Loucy (cell line): Measurements from ENCODE around the gene TRUB2.

Experiments used
- H2AFZ ChIP-seq: fragments of 200-600 bp; sonication (generic); 2 replicates; pipeline ENCODE4 v1.6.0; 2016; ENCODE audit warnings: antibody characterized with exemption, mild to moderate bottlenecking, low read length, moderate library complexity
- H3F3A ChIP-seq: fragments of 200-600 bp; 2 replicates; pipeline ENCODE4 v1.6.0; 2016; ENCODE audit warnings: antibody characterized with exemption, low read depth, mild to moderate bottlenecking
- H3K27me3 ChIP-seq: fragments of 200-600 bp; sonication (generic); 2 replicates; pipeline ENCODE4 v1.6.1; 2014; ENCODE audit warnings: low read length, mild to moderate bottlenecking; ENCODE audit not compliant: insufficient read depth, poor library complexity, severe bottlenecking
- H3K36me3 ChIP-seq: fragments of 200-600 bp; sonication (generic); 2 replicates; pipeline ENCODE4 v1.6.1; 2016; ENCODE audit warnings: low read length; ENCODE audit not compliant: insufficient read depth
- H3K4me1 ChIP-seq: fragments of 200-600 bp; sonication (generic); 2 replicates; pipeline ENCODE4 v1.5.1; 2014; ENCODE audit warnings: low read length, mild to moderate bottlenecking; ENCODE audit not compliant: insufficient read depth, poor library complexity, severe bottlenecking
- H3K4me2 ChIP-seq: fragments of 200-600 bp; sonication (generic); 2 replicates; pipeline ENCODE4 v1.6.0; 2014; ENCODE audit warnings: antibody characterized with exemption, low read length, low read depth, mild to moderate bottlenecking; ENCODE audit not compliant: poor library complexity, severe bottlenecking
- H3K4me3 ChIP-seq: fragments of 200-600 bp; sonication (generic); 2 replicates; pipeline ENCODE4 v1.5.1; 2014; ENCODE audit warnings: low read length, mild to moderate bottlenecking, mixed read lengths; ENCODE audit not compliant: poor library complexity, severe bottlenecking
- H3K79me2 ChIP-seq: fragments of 200-600 bp; sonication (generic); 2 replicates; pipeline ENCODE4 v1.6.1; 2014; ENCODE audit warnings: low read length; ENCODE audit not compliant: insufficient read depth
- H3K9ac ChIP-seq: fragments of 200-600 bp; sonication (generic); 2 replicates; pipeline ENCODE4 v1.6.0; 2014; ENCODE audit warnings: mild to moderate bottlenecking, low read depth, low read length, moderate library complexity; ENCODE audit not compliant: poor library complexity, severe bottlenecking
- H3K9me2 ChIP-seq: fragments of 200-600 bp; sonication (generic); replicated peaks from 2 replicates; pipeline ENCODE4 v1.6.1; 2016; ENCODE audit warnings: low read depth, low read length, mixed read lengths
- H3K9me3 ChIP-seq: fragments of 200-600 bp; sonication (generic); 2 replicates; pipeline ENCODE4 v1.6.1; 2014; ENCODE audit warnings: mild to moderate bottlenecking, antibody characterized with exemption, low read length, low read depth; ENCODE audit not compliant: insufficient read depth
- H4K20me1 ChIP-seq: fragments of 200-600 bp; sonication (generic); 2 replicates; pipeline ENCODE4 v1.6.0; 2014; ENCODE audit warnings: antibody characterized with exemption, low read length, mild to moderate bottlenecking; ENCODE audit not compliant: insufficient read depth, poor library complexity, severe bottlenecking
- CTCF ChIP-seq: fragments of 200-600 bp; sonication (generic); conservative IDR thresholded peaks from 2 replicates; pipeline ENCODE4 v1.5.1; 2014; ENCODE audit warnings: mild to moderate bottlenecking, antibody characterized with exemption, low read length
- EZH2phosphoT487 ChIP-seq: fragments of 200-600 bp; IDR thresholded peaks from 2 replicates; pipeline ENCODE4 v1.6.1; 2018; ENCODE audit warnings: antibody characterized with exemption, mild to moderate bottlenecking, moderate library complexity, borderline replicate concordance

The TRUB2 gene

GRCh38 chr9:128322404-128323211 is at the start of gene TRUB2, which contains the start of gene COQ4:
Gene TRUB2, minus strand, starts transcription at chr9:128322447. Its CDS starts 39 bp downstream, at chr9:128322408.
Gene COQ4, plus strand, starts transcription at chr9:128322839. Its CDS starts 20 bp downstream, at chr9:128322859.
- peak within 1 kb of the TSS; percentile 86 for H3K9ac ChIP-seq
- H3K27me3 ChIP-seq, result no peaks in the 10 kb centered on the region
- H3F3A ChIP-seq, result no peaks in the 10 kb centered on the region
- H4K20me1 ChIP-seq, result peaks cover 7% of the 10 kb centered on the region
- no peaks in the 10 kb centered on the region for H3K9me2 ChIP-seq
- H3K79me2 ChIP-seq, result peaks cover 38% of the 10 kb centered on the region
- H3K4me2 ChIP-seq, result peak within 1 kb of the TSS; percentile 93
- H3K9me3 ChIP-seq, result no peaks in the 10 kb centered on the region
- TF ChIP-seq EZH2phosphoT487 (no peak), CTCF (no peak)
- H3K4me1 ChIP-seq, result peaks cover 8% of the 10 kb centered on the region
- peak within 1 kb of the TSS; percentile 95 for H3K4me3 ChIP-seq
- peak within 1 kb of the TSS; percentile 96 for H2AFZ ChIP-seq
- H3K36me3 ChIP-seq, result no peaks in the 10 kb centered on the region; the same call in 1 of the 2 replicates

GRCh38 chr9:128371630-128372117 is 49.4 kb upstream of the TRUB2 start:
- Histone ChIP-seq H3K9ac (peak overlapping the region; percentile 81), H3K4me2 (peak overlapping the region; percentile 78), H4K20me1 (no peaks in the 10 kb centered on the region), H3K4me1 (peaks cover 14% of the 10 kb centered on the region), H3F3A (no peaks in the 10 kb centered on the region), H3K9me2 (no peaks in the 10 kb centered on the region), H3K36me3 (no peaks in the 10 kb centered on the region), H3K79me2 (peaks cover 49% of the 10 kb centered on the region), H3K4me3 (peak overlapping the region; percentile 90), H2AFZ (peak overlapping the region; percentile 84), H3K9me3 (no peaks in the 10 kb centered on the region), H3K27me3 (no peaks in the 10 kb centered on the region)
- no peak for TF ChIP-seq CTCF
- TF ChIP-seq EZH2phosphoT487, result no peak

- H3K4me2 ChIP-seq, result peak within 1 kb of the TSS; percentile 88
- H2AFZ ChIP-seq, result peak within 1 kb of the TSS; percentile 92
- H3F3A ChIP-seq, result no peaks in the 10 kb centered on the region
- no peaks in the 10 kb centered on the region for H4K20me1 ChIP-seq
- no peaks in the 10 kb centered on the region for H3K9me3 ChIP-seq
- peak within 1 kb of the TSS; percentile 81 for H3K9ac ChIP-seq
- peak; percentile 25; the same call in 1 of the 2 replicates for TF ChIP-seq CTCF
- no peak for TF ChIP-seq EZH2phosphoT487
- no peaks in the 10 kb centered on the region for H3K27me3 ChIP-seq
- H3K36me3 ChIP-seq, result no peaks in the 10 kb centered on the region
- H3K9me2 ChIP-seq, result no peaks in the 10 kb centered on the region
- H3K4me3 ChIP-seq, result peak within 1 kb of the TSS; percentile 90
- peaks cover 14% of the 10 kb centered on the region for H3K4me1 ChIP-seq
- H3K79me2 ChIP-seq, result peaks cover 46% of the 10 kb centered on the region
Observed at GRCh38 chr9:128370752-128371629, 48.7 kb upstream of the TRUB2 start, which contains the start of gene URM1. Gene URM1, plus strand, starts transcription at chr9:128371374. Its CDS starts 7 bp downstream, at chr9:128371381.
